A673 (cell line): ENCODE measurements around the gene NINJ2. TPM values are rescaled to one million over a fixed set of nuclear protein-coding genes. Genes with fewer than 3 reads are reported as not detected.

Experiments
- BruUV-seq: library from RNA; stranded (reverse); fragments of 400-500 nt; replicated peaks from 2 replicates; lab custom pipeline; 2021; lab: Mats Ljungman, UMichigan
- CTCF ChIA-PET: fragments of 300-600 bp; sonication (Branson Sonifier 250); formaldehyde crosslinking; loops from one replicate; lab custom pipeline; 2022; ENCODE audit warnings: antibody characterized with exemption; lab: Charles Lee
- POLR2A ChIA-PET: fragments of 300-600 bp; sonication (Branson Sonifier 250); formaldehyde crosslinking; loops from one replicate; lab custom pipeline; 2022; ENCODE audit warnings: antibody characterized with exemption; ENCODE audit not compliant: low non-redundant PET; lab: Charles Lee
- DNase-seq: peaks from one replicate; pipeline ENCODE4 v3.0.0-alpha.2; 2015; ENCODE audit warnings: low spot score
- H3K27ac ChIP-seq: fragments of 200-600 bp; sonication (generic); 2 replicates; pipeline ENCODE4 v1.5.1; 2016; ENCODE audit warnings: mixed run types, low read depth, mild to moderate bottlenecking, mixed read lengths, antibody characterized with exemption, low read length; ENCODE audit not compliant: poor library complexity, severe bottlenecking
- H3K27me3 ChIP-seq: fragments of 200-600 bp; sonication (generic); replicated peaks from 2 replicates; pipeline ENCODE4 v1.6.1; 2017; ENCODE audit warnings: mixed run types, low read depth, mild to moderate bottlenecking, mixed read lengths, antibody characterized with exemption, low read length; ENCODE audit not compliant: insufficient read depth, poor library complexity
- H3K36me3 ChIP-seq: fragments of 200-600 bp; sonication (generic); 2 replicates; pipeline ENCODE4 v1.6.1; 2016; ENCODE audit warnings: mixed run types, mild to moderate bottlenecking, mixed read lengths, antibody characterized with exemption, low read length; ENCODE audit not compliant: insufficient read depth, poor library complexity, severe bottlenecking
- H3K4me1 ChIP-seq: fragments of 200-600 bp; sonication (generic); 2 replicates; pipeline ENCODE4 v1.6.1; 2017; ENCODE audit warnings: mixed run types, mild to moderate bottlenecking, mixed read lengths, antibody characterized with exemption, low read length; ENCODE audit not compliant: insufficient read depth, poor library complexity, severe bottlenecking
- H3K4me3 ChIP-seq: fragments of 200-600 bp; sonication (generic); 2 replicates; pipeline ENCODE4 v1.5.1; 2016; ENCODE audit warnings: low read depth, mixed run types, mild to moderate bottlenecking, mixed read lengths, low read length; ENCODE audit not compliant: poor library complexity, severe bottlenecking
- H3K9me3 ChIP-seq: fragments of 200-600 bp; sonication (generic); 2 replicates; pipeline ENCODE4 v1.6.1; 2016; ENCODE audit warnings: mixed run types, low read depth, mild to moderate bottlenecking, mixed read lengths, antibody characterized with exemption, low read length; ENCODE audit not compliant: poor library complexity, severe bottlenecking
- EZH2 ChIP-seq: fragments of 200-600 bp; sonication (generic); IDR thresholded peaks from 2 replicates; pipeline ENCODE4 v1.6.1; 2017; ENCODE audit warnings: borderline replicate concordance, low read depth, mild to moderate bottlenecking, mixed read lengths, antibody characterized with exemption, low read length; ENCODE audit not compliant: poor library complexity, severe bottlenecking
- intact Hi-C: fragments of 100-400 bp; cut with micrococcal nuclease; formaldehyde crosslinking; loops from one replicate; pipeline ENCODE4 v1.10.0; 2022; ENCODE audit not compliant: unreplicated experiment
- total RNA-seq: library from RNA; stranded (reverse); gene quantifications from 2 replicates; pipeline ENCODE4 v1.2.3, GENCODE V29; 2021
- TF ChIP-seq, protein P1 (sequence below): fragments of 300-800, 200-600 bp; sonication (generic); conservative IDR thresholded peaks from 2 replicates; pipeline ENCODE4 v1.5.1; 2017; ENCODE audit warnings: low read depth, mild to moderate bottlenecking, antibody characterized with exemption, low read length, moderate library complexity, mixed read lengths

Gene NINJ2
- total RNA-seq, 1 experiment from 2014 or later: not detected

DNA sequence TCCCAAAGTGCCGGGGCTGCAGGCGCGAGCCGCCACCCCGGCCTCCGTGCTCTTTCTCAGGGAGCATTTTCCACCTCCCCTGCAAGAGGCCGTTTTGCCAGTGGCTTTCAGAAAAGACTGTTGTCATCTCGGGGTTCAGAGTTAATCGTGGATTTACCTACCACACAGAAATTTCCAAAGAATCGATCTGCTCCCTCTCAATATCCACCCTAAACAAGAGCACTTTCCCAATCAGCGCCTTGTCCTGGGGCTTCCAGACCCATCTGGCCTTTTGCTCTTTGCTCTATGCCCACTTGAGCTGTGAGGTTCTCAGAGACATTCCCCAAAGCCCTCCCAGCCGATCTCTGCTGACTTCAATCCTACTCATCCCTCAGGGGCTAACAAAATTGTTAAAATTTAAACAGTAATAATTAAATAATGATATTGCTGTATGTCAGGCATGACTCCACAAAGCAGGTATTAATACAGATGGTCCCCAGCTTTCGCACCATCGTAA is 86.6 kb downstream of the NINJ2 start:
- no peak for DNase-seq
- no TSS peak for BruUV-seq
- Histone ChIP-seq H3K27ac (no peak overlapping the region), H3K27me3 (no peaks in the 10 kb centered on the region), H3K9me3 (peaks cover 3% of the 10 kb centered on the region), H3K4me1 (peaks cover 17% of the 10 kb centered on the region), H3K4me3 (no peak overlapping the region), H3K36me3 (no peaks in the 10 kb centered on the region)
- TF ChIP-seq, protein P1, sequence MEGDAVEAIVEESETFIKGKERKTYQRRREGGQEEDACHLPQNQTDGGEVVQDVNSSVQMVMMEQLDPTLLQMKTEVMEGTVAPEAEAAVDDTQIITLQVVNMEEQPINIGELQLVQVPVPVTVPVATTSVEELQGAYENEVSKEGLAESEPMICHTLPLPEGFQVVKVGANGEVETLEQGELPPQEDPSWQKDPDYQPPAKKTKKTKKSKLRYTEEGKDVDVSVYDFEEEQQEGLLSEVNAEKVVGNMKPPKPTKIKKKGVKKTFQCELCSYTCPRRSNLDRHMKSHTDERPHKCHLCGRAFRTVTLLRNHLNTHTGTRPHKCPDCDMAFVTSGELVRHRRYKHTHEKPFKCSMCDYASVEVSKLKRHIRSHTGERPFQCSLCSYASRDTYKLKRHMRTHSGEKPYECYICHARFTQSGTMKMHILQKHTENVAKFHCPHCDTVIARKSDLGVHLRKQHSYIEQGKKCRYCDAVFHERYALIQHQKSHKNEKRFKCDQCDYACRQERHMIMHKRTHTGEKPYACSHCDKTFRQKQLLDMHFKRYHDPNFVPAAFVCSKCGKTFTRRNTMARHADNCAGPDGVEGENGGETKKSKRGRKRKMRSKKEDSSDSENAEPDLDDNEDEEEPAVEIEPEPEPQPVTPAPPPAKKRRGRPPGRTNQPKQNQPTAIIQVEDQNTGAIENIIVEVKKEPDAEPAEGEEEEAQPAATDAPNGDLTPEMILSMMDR: no peak
- no peak for TF ChIP-seq EZH2
- POLR2A ChIA-PET: no interaction called here
- intact Hi-C loops: loop anchor here (1.0 to 2.0 kb wide), 2 partner anchors 174 to 238 kb away; no protein-coding TSS in a partner anchor
- CTCF ChIA-PET: interaction anchor here (0.6 to 2.7 kb wide), 9 partner anchors 21 to 393 kb away, joined by 3 to 8 read pairs (median 5); partner anchors contain the start of gene RAD52

DNA sequence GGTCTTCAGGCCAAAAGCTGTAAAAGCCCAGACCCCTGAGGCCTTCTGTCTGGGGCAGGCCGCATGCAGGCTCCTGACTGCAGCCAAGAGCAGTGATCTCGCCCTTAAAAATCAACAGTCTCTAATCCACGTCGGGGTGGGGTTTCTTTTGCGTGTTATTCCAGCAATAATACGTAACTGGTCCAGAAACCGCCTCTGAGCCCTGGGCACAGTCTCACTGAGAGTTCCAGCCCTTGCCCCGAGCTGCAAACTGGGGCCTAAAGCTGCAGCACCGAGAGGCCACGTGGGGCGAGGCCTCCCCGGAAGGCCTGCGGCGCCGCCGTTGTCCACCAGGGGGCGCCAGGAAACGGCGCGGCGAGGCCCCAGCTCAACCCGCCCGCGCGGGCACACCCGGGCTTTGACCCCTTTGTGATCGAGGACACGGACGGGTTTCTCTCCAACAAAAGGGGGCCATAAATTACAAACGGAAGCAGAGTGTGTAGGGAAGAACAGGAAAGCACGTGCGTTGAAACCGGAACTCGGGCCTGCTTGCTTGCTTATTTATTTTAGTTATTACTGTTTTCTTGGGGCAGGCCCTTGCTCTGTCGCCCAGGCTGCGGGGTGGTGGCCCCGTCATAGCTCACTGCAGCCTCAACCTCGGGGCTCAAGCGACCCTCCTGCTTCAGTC is 87.2 kb downstream of the NINJ2 start:
- intact Hi-C loops: loop anchor here (1.0 to 2.0 kb wide), 2 partner anchors 175 to 238 kb away; no protein-coding TSS in a partner anchor
- Histone ChIP-seq H3K9me3 (peaks cover 3% of the 10 kb centered on the region), H3K27me3 (no peaks in the 10 kb centered on the region), H3K4me1 (peaks cover 17% of the 10 kb centered on the region), H3K4me3 (no peak overlapping the region), H3K27ac (no peak overlapping the region), H3K36me3 (no peaks in the 10 kb centered on the region)
- DNase-seq: peak; percentile 89
- POLR2A ChIA-PET: no interaction called here
- no TSS peak for BruUV-seq
- TF ChIP-seq EZH2: no peak
- TF ChIP-seq, protein P1: peak; percentile 99
- CTCF ChIA-PET: interaction anchor here (0.5 to 2.7 kb wide), 11 partner anchors 22 to 517 kb away, joined by 3 to 9 read pairs (median 5); partner anchors contain the start of gene RAD52

DNA sequence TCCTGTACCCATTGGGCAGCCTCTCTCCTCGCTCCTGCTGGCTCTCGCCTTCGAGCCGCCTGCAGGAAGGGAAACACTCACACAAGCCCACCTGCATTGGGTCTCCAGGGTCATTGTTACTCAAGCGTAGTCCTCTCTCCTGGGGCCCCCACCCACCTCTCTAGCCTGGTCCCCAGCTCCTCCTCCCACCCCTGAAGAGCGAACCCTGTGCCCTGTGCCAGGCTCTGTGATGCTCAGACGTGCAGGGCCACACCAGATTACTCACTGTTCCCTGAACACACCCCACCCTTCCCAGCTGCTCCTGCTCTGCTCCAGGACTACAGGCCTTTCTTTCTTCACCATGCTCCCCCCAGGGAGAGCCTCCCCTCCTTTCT is 88.1 kb downstream of the NINJ2 start:
- TF ChIP-seq EZH2: no peak
- TF ChIP-seq, protein P1: no peak
- Histone ChIP-seq H3K4me1 (peaks cover 17% of the 10 kb centered on the region), H3K36me3 (no peaks in the 10 kb centered on the region), H3K9me3 (peaks cover 3% of the 10 kb centered on the region), H3K27ac (no peak overlapping the region), H3K4me3 (no peak overlapping the region), H3K27me3 (no peaks in the 10 kb centered on the region)
- CTCF ChIA-PET: interaction anchor here (1.3 to 2.7 kb wide), 3 partner anchors 176 to 518 kb away, joined by 7 to 9 read pairs (median 8); no protein-coding TSS in a partner anchor
- POLR2A ChIA-PET: interaction anchor here (0.6 kb wide), 1 partner anchor 518 kb away, joined by 6 read pairs; no protein-coding TSS in a partner anchor
- intact Hi-C loops: no loop called here
- BruUV-seq: no TSS peak
- DNase-seq: no peak
